ENCODE data around the gene PACS2. TPM values are rescaled to one million over a fixed set of nuclear protein-coding genes. Genes with fewer than 3 reads are reported as not detected.

The PACS2 gene
- polyA plus RNA-seq, 3 donors = 3.1 to 87.0 (median 3.7) TPM

GRCh38 chr14:105426416-105427130 lies 112.0 kb downstream of the PACS2 start:
- H3K27ac Mint-ChIP-seq = peak overlapping the region in 1 of 7 donors; percentile 74
- peaks cover 21 to 64% of the 10 kb centered on the region in 2 donors for H3K36me3 Mint-ChIP-seq
- TF ChIP-seq CTCF (IDR thresholded peaks at IDR 0.05) = no peak
- WGBS (ENCODE audit: insufficient coverage) = 98% methylated on average over 17 of the region's 21 CpGs
- peaks cover 0 to 5% of the 10 kb centered on the region in 2 donors for H3K9me3 ChIP-seq (replicated peaks in 1 of 2; ENCODE audit: control insufficient read depth in 1 of 2, insufficient read depth in 1 of 2, low read length in 2 of 2)
- H3K36me3 ChIP-seq (replicated peaks in 1 of 2; ENCODE audit: control insufficient read depth in 1 of 2, insufficient read depth in 2 of 2, low read length in 2 of 2) = peaks cover 8 to 30% of the 10 kb centered on the region in 2 donors
- no peak overlapping the region for H2AFZ ChIP-seq (ENCODE audit: insufficient read depth, low read depth, low read length, poor library complexity, severe bottlenecking)
- no peak for DNase-seq
- H3K79me2 ChIP-seq (ENCODE audit: insufficient read depth, low read length) = peaks cover 71% of the 10 kb centered on the region
- peaks cover 7 to 12% of the 10 kb centered on the region in 2 donors for H3K4me1 ChIP-seq (ENCODE audit: control insufficient read depth in 1 of 2, insufficient read depth in 2 of 2, low read length in 2 of 2)
- H3K9me3 Mint-ChIP-seq = peaks cover 0 to 4% (median 2%) of the 10 kb centered on the region in 7 donors
- no peaks in the 10 kb centered on the region for H3K27me3 ChIP-seq (ENCODE audit: control insufficient read depth in 2 of 2, insufficient read depth in 2 of 2, low read length in 2 of 2)
- H3K27ac ChIP-seq (ENCODE audit: low read depth in 1 of 2, low read length in 2 of 2) = no peak overlapping the region
- H3K4me3 Mint-ChIP-seq = no peak overlapping the region
- H3K9ac ChIP-seq (ENCODE audit: insufficient read depth, low read length, poor library complexity, severe bottlenecking) = no peak overlapping the region
- H3K27me3 Mint-ChIP-seq (ENCODE audit: low read depth in 3 of 3) = peaks cover 0 to 4% (median 0%) of the 10 kb centered on the region in 3 donors
- H3K4me2 ChIP-seq (replicated peaks; ENCODE audit: extremely low read depth, low read length, poor library complexity, severe bottlenecking) = no peak overlapping the region
- peaks cover 13% of the 10 kb centered on the region for H3K4me1 Mint-ChIP-seq
- no peak overlapping the region for H3K4me3 ChIP-seq (replicated peaks in 1 of 3; ENCODE audit: low read depth in 2 of 3, low read length in 3 of 3)
- H4K20me1 ChIP-seq (ENCODE audit: insufficient read depth, low read length) = peaks cover 75% of the 10 kb centered on the region
- intact Hi-C loops (cut with micrococcal nuclease) = no loop called here

- no peak overlapping the region for H3K9ac ChIP-seq (ENCODE audit: insufficient read depth, low read length, poor library complexity, severe bottlenecking)
- Mint-ChIP-seq H3K9me3 (peaks cover 0 to 4% (median 2%) of the 10 kb centered on the region in 7 donors), H3K36me3 (peaks cover 21 to 66% of the 10 kb centered on the region in 2 donors), H3K27ac (no peak overlapping the region), H3K27me3 (ENCODE audit: low read depth in 3 of 3) (peaks cover 0 to 2% (median 0%) of the 10 kb centered on the region in 3 donors), H3K4me3 (no peak overlapping the region), H3K4me1 (peaks cover 7% of the 10 kb centered on the region)
- no peak overlapping the region for H3K27ac ChIP-seq (ENCODE audit: low read depth in 1 of 2, low read length in 2 of 2)
- DNase-seq = no peak
- H4K20me1 ChIP-seq (ENCODE audit: insufficient read depth, low read length) = peaks cover 71% of the 10 kb centered on the region
- H3K4me1 ChIP-seq (ENCODE audit: control insufficient read depth in 1 of 2, insufficient read depth in 2 of 2, low read length in 2 of 2) = peaks cover 0 to 4% of the 10 kb centered on the region in 2 donors
- WGBS (ENCODE audit: insufficient coverage) = 97% methylated on average over 8 of the region's 10 CpGs
- H3K79me2 ChIP-seq (ENCODE audit: insufficient read depth, low read length) = peaks cover 62% of the 10 kb centered on the region
- H3K4me2 ChIP-seq (replicated peaks; ENCODE audit: extremely low read depth, low read length, poor library complexity, severe bottlenecking) = no peak overlapping the region
- peaks cover 0 to 5% of the 10 kb centered on the region in 2 donors for H3K9me3 ChIP-seq (replicated peaks in 1 of 2; ENCODE audit: control insufficient read depth in 1 of 2, insufficient read depth in 1 of 2, low read length in 2 of 2)
- H2AFZ ChIP-seq (ENCODE audit: insufficient read depth, low read depth, low read length, poor library complexity, severe bottlenecking) = no peak overlapping the region
- TF ChIP-seq CTCF (IDR thresholded peaks at IDR 0.05) = no peak
- intact Hi-C loops (cut with micrococcal nuclease) = no loop called here
- H3K27me3 ChIP-seq (ENCODE audit: control insufficient read depth in 2 of 2, insufficient read depth in 2 of 2, low read length in 2 of 2) = no peaks in the 10 kb centered on the region
- H3K4me3 ChIP-seq (replicated peaks in 1 of 3; ENCODE audit: low read depth in 2 of 3, low read length in 3 of 3) = no peak overlapping the region
- H3K36me3 ChIP-seq (replicated peaks in 1 of 2; ENCODE audit: control insufficient read depth in 1 of 2, insufficient read depth in 2 of 2, low read length in 2 of 2) = peaks cover 8 to 30% of the 10 kb centered on the region in 2 donors
Observed at GRCh38 chr14:105427412-105427811, 112.9 kb downstream of the PACS2 start.
